ENCODE results near the gene KCNJ14. TPM values are rescaled to one million over a fixed set of nuclear protein-coding genes. Genes with fewer than 3 reads are reported as not detected.
A peak's percentile ranks its signal among the peaks of the same experiment; 100 is the strongest.

Gene KCNJ14
- polyA plus RNA-seq, 3 donors, result 0.09 to 0.56 TPM; not detected in 1

- intact Hi-C loops (cut with micrococcal nuclease), result no loop called here
- H3K27me3 Mint-ChIP-seq (ENCODE audit: low read depth in 3 of 3), result peaks cover 13 to 18% (median 15%) of the 10 kb centered on the region in 3 donors
- peaks cover 0 to 2% of the 10 kb centered on the region in 2 donors for H3K9me3 ChIP-seq (replicated peaks in 1 of 2; ENCODE audit: control insufficient read depth in 1 of 2, insufficient read depth in 1 of 2, low read length in 2 of 2)
- no peak overlapping the region for H3K9ac ChIP-seq (ENCODE audit: insufficient read depth, low read length, poor library complexity, severe bottlenecking)
- H3K27ac Mint-ChIP-seq, result no peak overlapping the region
- no peak overlapping the region for H3K4me3 Mint-ChIP-seq
- H3K36me3 ChIP-seq (replicated peaks in 1 of 2; ENCODE audit: control insufficient read depth in 1 of 2, insufficient read depth in 2 of 2, low read length in 2 of 2), result no peaks in the 10 kb centered on the region
- peaks cover 2 to 3% of the 10 kb centered on the region in 2 donors for H3K36me3 Mint-ChIP-seq
- H4K20me1 ChIP-seq (ENCODE audit: insufficient read depth, low read length), result no peaks in the 10 kb centered on the region
- peaks cover 0 to 4% (median 0%) of the 10 kb centered on the region in 7 donors for H3K9me3 Mint-ChIP-seq
- DNase-seq, result no peak
- H2AFZ ChIP-seq (ENCODE audit: insufficient read depth, low read depth, low read length, poor library complexity, severe bottlenecking), result no peak overlapping the region
- H3K4me1 ChIP-seq (ENCODE audit: control insufficient read depth in 1 of 2, insufficient read depth in 2 of 2, low read length in 2 of 2), result no peaks in the 10 kb centered on the region
- 93% methylated on average over 3 of the region's 5 CpGs for WGBS (ENCODE audit: insufficient coverage)
- H3K27ac ChIP-seq (ENCODE audit: low read depth in 1 of 2, low read length in 2 of 2), result no peak overlapping the region
- peaks cover 4 to 6% of the 10 kb centered on the region in 2 donors for H3K27me3 ChIP-seq (ENCODE audit: control insufficient read depth in 2 of 2, insufficient read depth in 2 of 2, low read length in 2 of 2)
- peaks cover 5% of the 10 kb centered on the region for H3K4me1 Mint-ChIP-seq
- no peak overlapping the region for H3K4me2 ChIP-seq (replicated peaks; ENCODE audit: extremely low read depth, low read length, poor library complexity, severe bottlenecking)
- no peak for TF ChIP-seq CTCF (IDR thresholded peaks at IDR 0.05)
- no peaks in the 10 kb centered on the region for H3K79me2 ChIP-seq (ENCODE audit: insufficient read depth, low read length)
- no peak overlapping the region for H3K4me3 ChIP-seq (replicated peaks in 1 of 3; ENCODE audit: low read depth in 2 of 3, low read length in 3 of 3)
Measured at GRCh38 chr19:48436586-48436985, 18.8 kb upstream of the KCNJ14 start.

GRCh38 chr19:48441360-48442050 lies 13.9 kb upstream of the KCNJ14 start:
- Mint-ChIP-seq H3K4me3 (peak overlapping the region in 1 of 2 donors; percentile 86), H3K9me3 (peaks cover 0 to 17% (median 13%) of the 10 kb centered on the region in 7 donors), H3K36me3 (peaks cover 16 to 18% of the 10 kb centered on the region in 2 donors), H3K27me3 (ENCODE audit: low read depth in 3 of 3) (peaks cover 32 to 42% (median 37%) of the 10 kb centered on the region in 3 donors), H3K27ac (no peak overlapping the region), H3K4me1 (peaks cover 22% of the 10 kb centered on the region)
- H3K36me3 ChIP-seq (replicated peaks in 1 of 2; ENCODE audit: control insufficient read depth in 1 of 2, insufficient read depth in 2 of 2, low read length in 2 of 2), result no peaks in the 10 kb centered on the region
- intact Hi-C loops (cut with micrococcal nuclease), result loop anchor here in 1 of 2 donors (10.0 kb wide), 1 partner anchor 47 kb away; the partner anchor contains the start of genes GRIN2D and KDELR1
- H3K27ac ChIP-seq (ENCODE audit: low read depth in 1 of 2, low read length in 2 of 2), result no peak overlapping the region
- no peak overlapping the region for H2AFZ ChIP-seq (ENCODE audit: insufficient read depth, low read depth, low read length, poor library complexity, severe bottlenecking)
- peaks cover 5% of the 10 kb centered on the region for H3K79me2 ChIP-seq (ENCODE audit: insufficient read depth, low read length)
- no peak for TF ChIP-seq CTCF (IDR thresholded peaks at IDR 0.05)
- 93% methylated on average over 14 of the region's 20 CpGs for WGBS (ENCODE audit: insufficient coverage)
- no peaks in the 10 kb centered on the region for H4K20me1 ChIP-seq (ENCODE audit: insufficient read depth, low read length)
- no peak overlapping the region for H3K9ac ChIP-seq (ENCODE audit: insufficient read depth, low read length, poor library complexity, severe bottlenecking)
- DNase-seq, result no peak
- no peak overlapping the region for H3K4me3 ChIP-seq (replicated peaks in 1 of 3; ENCODE audit: low read depth in 2 of 3, low read length in 3 of 3)
- H3K27me3 ChIP-seq (ENCODE audit: control insufficient read depth in 2 of 2, insufficient read depth in 2 of 2, low read length in 2 of 2), result peaks cover 28 to 31% of the 10 kb centered on the region in 2 donors
- H3K4me1 ChIP-seq (ENCODE audit: control insufficient read depth in 1 of 2, insufficient read depth in 2 of 2, low read length in 2 of 2), result peaks cover 23 to 28% of the 10 kb centered on the region in 2 donors
- H3K9me3 ChIP-seq (replicated peaks in 1 of 2; ENCODE audit: control insufficient read depth in 1 of 2, insufficient read depth in 1 of 2, low read length in 2 of 2), result peaks cover 0 to 20% of the 10 kb centered on the region in 2 donors
- H3K4me2 ChIP-seq (replicated peaks; ENCODE audit: extremely low read depth, low read length, poor library complexity, severe bottlenecking), result no peak overlapping the region
